Cardiac septum (tissue), 1 donor: ENCODE results near the gene SETD2. TPM values are rescaled to one million over a fixed set of nuclear protein-coding genes. Genes with fewer than 3 reads are reported as not detected.
"Not testable (repeated sequence)": the region's sequence is repeated elsewhere in the genome, so short reads cannot be mapped to it uniquely, and the experiment has no call there.

Experiments
- DNase-seq: peaks from one replicate; pipeline ENCODE4 v3.0.0-alpha.2; 2020; ENCODE audit warnings: low spot score
- intact Hi-C: fragments of 100-400 bp; cut with DNase I; formaldehyde crosslinking; loops from one replicate; pipeline ENCODE4 v1.14.0; 2022
- total RNA-seq: library from RNA; stranded (reverse); fragmentation: NEBNext Ultra II Directional; extraction: Animal tissue kit (Norgen Biotek cat#: 25700); gene quantifications from one replicate; pipeline ENCODE4 v1.2.1, GENCODE V29; 2021
- donor health status: DM: no; HTN: no; CAD: no.

SETD2 gene
- total RNA-seq, 1 donor from 2014 or later = 35.6 TPM

DNA sequence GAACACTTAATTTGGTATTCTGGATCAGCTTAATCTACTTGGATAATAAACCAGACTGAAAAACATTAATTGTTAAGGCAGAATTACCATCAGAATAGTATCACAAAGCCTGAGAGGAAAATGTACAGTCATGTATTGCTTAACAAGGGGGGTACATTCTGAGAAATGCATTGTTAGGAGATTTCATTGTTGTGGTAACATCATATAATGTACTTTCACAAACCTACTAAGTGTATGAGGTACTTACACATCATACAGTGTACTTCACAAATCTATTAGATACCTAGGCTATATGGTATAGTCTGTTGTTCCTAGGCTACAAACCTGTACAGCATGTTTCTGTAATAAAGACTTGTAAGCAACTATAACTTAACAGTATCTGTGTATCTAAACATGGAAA lies 116.2 kb downstream of the SETD2 start:
- intact Hi-C loops = no loop called here
- no peak for DNase-seq

DNA sequence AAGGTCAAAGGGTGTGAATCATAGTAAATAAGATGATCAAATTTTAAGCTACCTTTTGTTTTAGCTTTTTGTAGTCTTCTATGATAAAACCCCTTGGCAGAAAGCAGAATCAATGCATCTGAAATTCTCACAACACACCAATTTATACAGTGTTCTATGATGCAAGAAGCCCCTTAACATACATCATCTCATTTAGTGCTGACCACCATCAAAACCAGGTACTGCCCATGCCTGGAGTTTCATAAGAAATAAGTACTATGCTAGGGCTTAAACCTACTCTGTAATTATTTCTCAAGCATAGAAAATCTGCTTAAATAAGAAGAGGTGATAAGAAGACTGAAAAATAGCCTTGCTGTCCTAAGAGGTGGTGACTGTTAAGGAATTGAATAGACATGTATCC lies 116.8 kb downstream of the SETD2 start:
- DNase-seq = no peak
- intact Hi-C loops = no loop called here

DNA sequence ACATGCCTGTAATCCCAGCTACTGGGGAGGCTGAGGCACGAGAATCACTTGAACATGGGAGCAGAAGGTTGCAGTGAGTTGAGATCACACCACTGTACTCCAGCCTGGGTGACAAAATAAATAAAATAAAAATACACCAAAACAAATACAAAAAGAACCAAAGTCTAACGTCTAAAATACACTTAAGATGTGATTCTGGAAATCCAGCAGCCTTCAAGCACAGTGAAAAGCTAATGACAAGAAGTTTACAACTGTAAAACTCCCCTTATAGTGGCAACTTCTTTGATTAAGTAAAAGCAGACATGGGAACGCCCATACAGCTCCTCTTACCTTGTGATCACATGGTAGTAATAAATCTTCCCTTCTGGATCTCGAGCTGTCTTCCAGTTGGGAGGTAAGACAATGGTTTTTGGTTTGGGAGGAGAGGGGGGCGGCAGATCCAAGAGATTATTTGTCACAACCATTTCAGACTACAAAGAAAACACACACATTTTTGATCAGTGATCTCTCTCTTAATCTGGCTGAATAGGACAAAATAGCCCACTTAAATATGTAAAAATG lies 121.6 kb downstream of the SETD2 start:
- no peak for DNase-seq
- intact Hi-C loops = no loop called here

DNA sequence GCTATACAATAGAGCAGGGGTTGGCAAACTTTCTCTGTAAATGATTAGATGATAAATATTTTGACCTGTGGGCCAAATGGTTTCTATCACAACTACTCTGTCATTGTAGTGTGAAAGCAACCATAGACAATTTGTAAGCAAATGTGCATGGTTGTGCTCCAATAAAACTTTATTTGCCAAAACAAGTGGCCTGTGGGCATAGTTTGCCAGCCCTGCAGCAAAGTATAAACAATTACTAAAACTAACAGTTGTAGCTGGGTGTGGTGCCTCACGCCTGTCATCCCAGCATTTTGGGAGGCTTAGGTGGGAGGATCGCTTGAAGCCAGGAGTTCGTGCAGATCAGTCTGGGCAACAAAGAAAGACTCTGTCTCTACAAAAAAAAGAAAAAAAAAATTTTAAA lies 122.8 kb downstream of the SETD2 start:
- intact Hi-C loops = no loop called here

DNA sequence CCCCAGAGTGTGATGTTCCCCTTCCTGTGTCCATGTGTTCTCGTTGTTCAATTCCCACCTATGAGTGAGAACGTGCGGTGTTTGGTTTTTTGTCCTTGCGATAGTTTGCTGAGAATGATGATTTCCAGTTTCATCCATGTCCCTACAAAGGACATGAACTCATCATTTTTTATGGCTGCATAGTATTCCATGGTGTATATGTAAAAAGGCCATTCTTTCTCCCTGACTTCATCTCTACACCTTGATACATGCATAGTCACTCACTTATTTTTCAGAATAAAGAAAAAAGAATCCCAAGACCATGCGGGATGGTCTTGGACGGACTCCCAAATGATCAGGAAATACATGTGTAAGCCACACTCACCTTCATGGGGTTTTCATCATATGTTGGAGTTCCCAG lies 126.6 kb downstream of the SETD2 start:
- intact Hi-C loops, DNase-seq: not testable (repeated sequence)

More for the DNA sequence above, 122.8 kb downstream of the SETD2 start:
- no peak for DNase-seq

DNA sequence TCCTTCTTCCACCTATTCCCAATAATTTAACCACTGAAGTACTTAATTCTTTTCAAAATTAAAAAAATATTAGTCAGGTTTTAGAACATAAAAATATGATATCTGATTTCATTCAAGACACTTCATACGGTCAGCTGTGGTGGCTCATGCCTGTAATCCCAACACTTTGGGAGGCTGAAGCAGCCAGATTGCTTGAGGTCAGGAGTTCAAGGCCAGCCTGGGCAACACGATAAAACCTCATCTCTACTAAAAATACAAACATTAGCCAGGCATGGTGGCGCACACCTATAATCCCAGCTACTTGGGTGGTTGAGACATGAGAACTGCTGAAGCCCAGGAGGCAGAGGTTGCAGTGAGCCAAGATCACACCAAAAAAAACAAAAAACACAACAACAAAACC lies 127.8 kb downstream of the SETD2 start:
- no peak for DNase-seq
- intact Hi-C loops = no loop called here

DNA sequence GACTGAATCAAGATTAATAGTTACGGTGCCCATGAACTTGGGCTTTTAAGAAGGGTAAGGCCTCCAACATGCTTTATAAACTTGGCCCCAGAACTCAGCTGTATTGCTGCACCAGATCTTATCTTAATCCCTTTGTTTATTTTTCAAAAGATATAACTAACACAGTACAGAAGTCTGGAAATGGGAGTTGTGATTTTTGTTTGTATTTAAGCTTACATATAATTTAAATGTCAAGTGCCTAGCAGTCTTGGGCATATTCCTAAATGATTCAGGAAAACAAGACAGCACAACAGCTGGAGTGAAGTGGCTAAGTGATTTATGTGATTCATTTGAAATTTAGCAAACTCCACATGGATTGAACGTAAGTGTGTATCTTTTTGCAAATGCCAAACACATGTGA lies 128.3 kb downstream of the SETD2 start:
- intact Hi-C loops = no loop called here
- no peak for DNase-seq

DNA sequence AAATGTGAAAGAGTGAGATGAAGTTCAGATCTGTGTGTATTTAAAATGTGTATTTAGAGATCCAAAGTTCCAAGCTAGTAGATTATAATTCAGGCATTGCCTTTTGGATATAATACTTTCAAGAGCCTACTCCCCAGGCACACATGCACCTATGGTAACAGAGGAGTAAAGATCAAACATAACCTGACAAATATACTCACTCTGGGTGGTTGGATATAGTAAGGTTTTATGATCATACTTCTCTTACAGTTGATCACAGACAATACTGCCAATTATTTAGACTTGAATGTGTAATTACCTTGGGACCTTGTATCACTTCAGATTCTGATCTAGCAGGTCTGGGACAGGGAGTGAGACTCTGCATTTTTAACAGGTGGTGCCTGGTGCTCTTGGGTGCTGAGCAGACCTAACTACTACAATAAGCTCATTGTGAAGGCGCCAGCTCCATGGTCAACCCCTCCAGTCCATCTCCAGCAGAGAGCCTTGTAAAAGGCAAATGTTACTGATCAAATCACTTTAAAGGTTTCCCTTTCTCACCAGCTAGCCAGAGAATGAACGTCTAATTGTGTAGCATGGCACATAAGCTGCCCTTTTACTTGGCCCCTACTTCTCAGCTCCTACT lies 128.9 kb downstream of the SETD2 start:
- DNase-seq = no peak
- intact Hi-C loops = no loop called here

DNA sequence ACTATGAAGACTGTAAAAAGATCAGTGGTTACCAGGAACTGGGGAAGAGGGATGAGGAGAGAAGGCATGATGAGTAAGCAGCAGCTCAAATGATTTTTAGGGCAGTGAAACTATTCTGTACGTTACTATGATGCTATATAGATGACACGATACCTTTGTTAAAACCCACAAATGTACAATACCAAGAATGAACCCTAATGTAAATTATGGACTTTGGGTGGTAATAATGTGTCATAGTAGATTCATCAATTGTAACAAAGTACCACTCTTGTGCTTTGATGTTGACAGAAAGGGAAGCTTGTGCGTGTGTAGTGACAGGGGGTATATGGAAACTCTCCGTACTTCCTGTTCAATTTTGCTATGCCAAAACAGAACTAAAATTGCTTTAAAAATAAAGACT lies 132.9 kb downstream of the SETD2 start:
- DNase-seq, intact Hi-C loops: not testable (repeated sequence)

DNA sequence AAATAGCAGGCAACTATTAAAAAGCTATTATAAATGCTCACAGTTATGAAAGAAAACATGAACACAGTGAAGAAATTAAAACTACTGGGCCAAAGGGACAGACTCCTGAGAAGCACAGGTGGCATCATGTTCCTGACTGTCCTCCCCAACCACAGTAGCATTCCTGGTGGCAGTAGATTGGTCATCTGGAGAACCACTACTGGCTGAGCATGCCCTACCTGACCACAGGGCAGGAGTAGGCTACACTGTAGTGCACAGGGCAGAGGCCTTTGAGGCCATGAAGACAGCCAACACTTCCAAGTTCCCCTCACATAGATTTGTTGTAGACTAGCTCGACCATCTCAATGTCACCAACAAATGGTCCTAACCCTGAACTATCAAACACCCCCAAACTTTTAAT lies 135.2 kb downstream of the SETD2 start:
- DNase-seq = no peak
- intact Hi-C loops = no loop called here

DNA sequence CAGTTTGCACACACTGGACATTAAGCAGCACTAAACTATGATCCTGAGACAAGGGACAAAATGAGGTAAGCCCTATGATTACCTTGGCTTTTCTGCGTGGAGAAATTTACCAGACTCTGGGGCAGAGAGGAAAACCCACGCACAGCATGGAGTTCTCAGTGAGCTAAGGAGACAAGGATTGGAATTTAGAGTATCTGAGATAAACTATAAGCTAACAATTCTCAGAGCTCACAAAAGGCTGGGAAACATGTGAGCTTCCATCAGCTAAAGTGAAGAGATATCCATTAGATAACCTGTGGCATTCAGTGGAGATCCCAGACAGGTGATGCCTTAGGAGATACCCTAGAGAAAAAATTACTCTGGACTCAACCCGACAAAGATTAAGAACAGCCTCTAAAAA lies 135.8 kb downstream of the SETD2 start:
- DNase-seq = no peak
- intact Hi-C loops = no loop called here

DNA sequence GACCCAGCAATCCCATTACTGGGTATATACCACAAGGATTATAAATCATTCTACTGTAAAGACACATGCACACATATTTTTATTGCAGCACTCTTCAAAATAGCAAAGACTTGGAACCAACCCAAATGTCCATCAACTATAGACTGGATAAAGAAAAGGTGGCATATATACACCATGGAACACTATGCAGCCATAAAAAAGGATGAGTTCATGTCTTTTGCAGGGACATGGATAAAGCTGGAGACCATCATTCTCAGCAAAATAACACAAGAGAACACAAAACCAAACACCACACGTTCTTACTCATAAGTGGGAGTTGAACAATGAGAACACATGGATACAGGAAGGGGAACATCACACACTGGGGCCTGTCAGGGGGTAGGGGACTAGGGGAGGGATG lies 137.5 kb downstream of the SETD2 start:
- DNase-seq, intact Hi-C loops: not testable (repeated sequence)

DNA sequence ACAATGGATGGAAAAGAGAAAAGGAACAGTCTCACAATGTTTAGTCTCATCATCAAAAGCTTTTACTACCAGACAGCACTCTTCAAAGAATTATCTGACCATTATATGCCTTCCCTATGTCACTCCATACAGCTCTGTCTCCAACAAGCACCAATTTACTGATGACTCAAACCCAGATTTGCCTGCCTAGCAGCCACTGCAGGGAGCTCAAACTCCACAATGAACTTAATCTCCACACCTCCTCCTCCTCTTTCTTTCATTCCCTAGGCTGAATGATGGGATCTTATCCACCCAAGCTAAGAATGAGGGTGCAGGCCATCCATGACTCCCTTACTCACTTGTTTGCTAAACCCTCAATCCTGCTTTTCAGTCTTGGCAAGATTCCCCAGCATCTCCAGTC lies 139.0 kb downstream of the SETD2 start:
- intact Hi-C loops = no loop called here
- no peak for DNase-seq

DNA sequence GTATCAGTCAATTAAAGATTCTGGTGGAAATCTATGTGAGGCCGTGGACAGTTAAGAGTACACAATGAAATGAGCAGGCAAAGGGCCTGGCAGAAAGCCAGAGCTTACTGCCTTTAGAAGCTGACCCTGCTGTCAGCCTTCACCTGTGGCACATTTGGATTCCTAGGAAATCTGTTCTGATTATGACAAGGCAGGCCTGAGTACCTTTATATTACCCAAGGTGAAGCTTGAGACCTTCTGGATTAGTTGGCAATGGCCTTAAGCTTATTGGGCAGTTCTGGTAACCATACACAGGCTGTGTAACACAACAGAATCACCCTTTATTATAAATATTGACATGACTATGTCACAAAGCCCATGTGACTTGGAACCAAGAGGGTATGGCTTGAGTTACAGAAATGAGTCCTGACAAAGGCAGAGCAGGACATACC lies 141.3 kb downstream of the SETD2 start:
- no peak for DNase-seq
- intact Hi-C loops = no loop called here

DNA sequence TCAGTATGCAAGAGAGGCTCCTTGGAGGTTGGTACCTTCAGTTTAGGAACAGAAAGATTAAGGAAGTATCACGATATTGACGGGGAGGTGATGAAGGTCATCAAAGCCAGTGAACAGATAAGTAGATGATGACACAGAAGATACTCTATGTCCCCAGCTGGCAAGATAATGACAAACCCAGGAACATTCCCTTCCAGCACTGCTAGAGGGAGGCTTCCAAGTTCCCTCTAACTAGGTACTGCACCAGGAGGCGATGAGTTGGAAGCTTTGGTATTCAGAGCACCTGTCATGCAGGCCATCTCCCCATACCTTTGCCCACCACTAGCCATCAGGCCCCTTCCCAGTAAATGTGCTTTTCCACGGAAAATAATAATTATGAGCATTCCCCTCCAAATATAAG lies 143.6 kb downstream of the SETD2 start:
- DNase-seq = no peak
- intact Hi-C loops = no loop called here

DNA sequence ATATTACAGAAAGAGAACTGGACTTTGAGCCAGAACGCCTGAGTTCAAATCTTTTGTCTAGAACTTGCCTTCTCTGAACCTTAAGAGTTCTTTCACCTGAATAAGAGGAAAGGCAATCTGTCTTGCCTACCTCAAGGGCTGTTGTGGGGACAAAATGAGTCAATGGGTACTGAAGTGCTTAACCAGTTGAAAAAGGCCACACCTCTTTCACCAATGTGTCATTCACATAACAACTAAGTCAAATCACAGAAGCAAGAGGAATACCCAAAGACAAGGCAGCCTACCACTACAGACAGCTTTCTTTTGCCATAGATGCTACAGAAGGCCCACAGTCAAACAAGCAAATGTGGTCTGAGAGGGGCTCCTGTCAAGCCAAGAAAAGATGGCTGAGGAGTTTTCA lies 144.7 kb downstream of the SETD2 start:
- intact Hi-C loops = no loop called here
- no peak for DNase-seq

DNA sequence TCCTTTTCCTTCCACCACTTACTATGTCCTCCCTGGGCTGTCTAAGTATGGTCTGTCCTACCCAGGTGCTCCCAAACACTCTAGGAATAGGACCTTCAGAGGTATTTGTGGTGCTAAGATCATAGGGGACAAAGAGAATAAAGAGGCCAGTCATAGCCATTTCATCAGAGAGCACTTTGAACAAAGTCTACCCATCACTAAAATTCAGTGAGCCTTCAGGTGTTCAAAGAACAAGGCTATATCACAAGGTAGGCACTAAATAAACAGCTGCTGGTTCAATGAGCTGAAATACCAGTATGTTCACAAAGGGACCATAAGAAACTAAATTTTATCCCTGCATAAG lies 145.7 kb downstream of the SETD2 start:
- intact Hi-C loops = no loop called here
- no peak for DNase-seq

DNA sequence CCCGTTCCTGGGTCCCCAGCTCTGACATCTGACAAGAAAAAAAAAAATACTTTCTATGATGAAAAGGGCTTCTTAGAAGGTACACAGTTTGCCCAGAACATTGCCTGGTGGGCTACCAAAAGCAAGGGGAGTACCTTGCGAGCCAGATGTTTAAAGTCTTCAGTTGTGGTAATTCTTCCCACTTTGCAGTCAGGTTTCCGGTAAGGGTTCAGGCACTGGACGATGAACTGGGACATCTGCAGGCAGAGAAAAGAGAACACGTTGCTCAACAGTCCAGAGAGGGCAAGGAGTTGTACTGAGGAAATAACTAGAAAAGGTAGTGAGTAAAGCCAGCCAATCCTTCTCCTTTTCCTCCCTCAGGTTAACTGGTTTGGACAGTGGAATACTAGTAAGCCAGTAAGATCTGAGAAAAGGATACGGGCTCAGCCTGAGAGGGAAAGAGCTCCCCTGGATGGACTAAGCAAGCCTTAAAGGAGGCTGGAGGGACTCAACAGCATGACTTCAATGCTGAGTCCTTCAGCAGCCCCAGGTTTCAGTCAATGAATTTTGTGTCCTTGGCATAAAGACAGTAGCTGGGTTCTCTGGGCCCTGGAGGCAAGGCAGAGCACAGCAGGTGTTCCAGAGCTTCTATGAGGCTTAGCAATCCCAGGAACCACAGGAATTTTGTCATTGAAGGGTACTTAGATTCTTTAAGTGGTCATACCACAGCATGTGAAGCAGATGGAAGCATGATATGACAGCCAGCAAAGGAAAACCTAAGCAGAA lies 146.2 kb downstream of the SETD2 start:
- intact Hi-C loops = no loop called here
- DNase-seq = no peak

DNA sequence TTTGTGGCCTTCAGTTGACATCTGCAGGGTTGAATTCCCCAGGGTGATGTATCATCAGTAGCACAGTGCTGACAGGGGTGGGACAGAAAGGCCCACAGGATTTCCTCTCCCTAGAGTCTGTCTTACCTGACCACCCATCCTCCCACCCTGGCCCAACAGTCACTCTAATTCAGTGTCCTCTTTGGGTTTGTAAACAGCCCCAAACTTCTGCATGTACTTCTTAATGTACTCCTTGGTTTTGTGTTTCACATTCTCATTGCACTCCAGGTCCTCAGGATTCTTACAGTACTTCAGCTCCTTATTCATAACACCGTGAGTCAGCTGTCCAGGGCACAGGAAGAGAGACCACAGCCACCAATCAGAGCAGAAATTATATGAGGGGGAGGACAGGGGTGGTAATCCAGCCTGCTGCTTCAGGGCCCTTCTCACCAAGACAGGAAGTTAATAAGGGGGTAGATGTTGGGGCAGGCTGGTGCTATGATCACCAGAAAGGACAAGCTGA lies 146.9 kb downstream of the SETD2 start:
- no peak for DNase-seq
- intact Hi-C loops = no loop called here

DNA sequence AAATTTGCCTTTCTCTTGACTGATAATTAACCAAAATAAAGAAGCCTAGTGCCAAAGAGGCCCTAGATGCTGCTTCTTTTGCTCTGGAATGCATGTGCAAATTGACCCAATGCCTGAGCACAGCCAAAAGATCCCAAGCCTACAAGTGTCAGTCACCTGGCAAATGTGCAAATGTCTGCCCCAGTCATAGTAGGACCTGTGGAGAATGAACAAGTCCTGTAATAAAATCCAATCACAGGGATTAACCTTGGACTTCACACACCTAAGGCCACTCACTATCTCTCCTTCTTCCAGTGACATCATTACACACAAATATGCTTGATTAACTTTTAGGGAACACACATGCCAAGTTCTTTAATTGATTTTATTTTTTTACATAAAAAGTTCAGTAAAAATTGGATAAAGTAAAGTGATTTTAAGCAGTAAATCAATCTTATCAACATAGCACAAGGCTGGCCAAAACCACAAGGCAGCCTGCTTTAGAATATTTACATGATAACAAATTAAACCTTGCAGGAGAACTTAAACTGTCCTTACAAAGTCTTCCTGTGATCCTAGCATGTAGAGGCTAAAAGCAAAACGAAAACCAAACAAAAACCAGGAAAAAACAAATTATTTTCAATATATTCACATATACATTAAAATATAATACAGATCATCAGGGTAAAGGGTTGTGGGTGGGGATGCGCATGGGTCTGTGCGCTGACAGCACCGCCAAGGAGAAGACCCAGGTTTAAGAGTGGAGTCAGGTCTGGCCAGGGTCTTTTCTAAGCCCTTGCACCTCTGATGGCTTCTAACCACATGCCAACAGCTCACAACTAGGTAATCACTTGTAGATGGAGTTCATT lies 147.6 kb downstream of the SETD2 start:
- DNase-seq = no peak

More for the DNA sequence above, 147.6 kb downstream of the SETD2 start:
- intact Hi-C loops = no loop called here
